GF-D8 (cell line): ENCODE data around the gene XKR8.
"Not testable (repeated sequence)": the region's sequence is repeated elsewhere in the genome, so short reads cannot be mapped to it uniquely, and the experiment has no call there.

ENCODE experiments used
- DNase-seq: peaks from one replicate; lab custom pipeline; 2025; lab: John Stamatoyannopoulos, UW

The XKR8 gene

GRCh38 chr1:27990920-27991537, 31.3 kb downstream of the XKR8 start:
- no peak for DNase-seq

- DNase-seq: peak; percentile 33
Measured at GRCh38 chr1:27992276-27992675, 32.5 kb downstream of the XKR8 start.

- peak; percentile 83 for DNase-seq
Measured at GRCh38 chr1:27993241-27993640, 33.5 kb downstream of the XKR8 start.

GRCh38 chr1:27994060-27994459, 34.3 kb downstream of the XKR8 start:
- peak; percentile 82 for DNase-seq

- not testable (repeated sequence) for DNase-seq
Measured at GRCh38 chr1:27994526-27994925, 34.8 kb downstream of the XKR8 start.

GRCh38 chr1:27999055-27999454, 39.3 kb downstream of the XKR8 start:
- no peak for DNase-seq

GRCh38 chr1:28002600-28002999, 42.8 kb downstream of the XKR8 start:
- DNase-seq: no peak

GRCh38 chr1:28003117-28003516, 43.3 kb downstream of the XKR8 start:
- not testable (repeated sequence) for DNase-seq

GRCh38 chr1:28010969-28011368, 51.2 kb downstream of the XKR8 start:
- DNase-seq: no peak
